Measurements from ENCODE around the gene MVK.

Gene MVK

GRCh38 chr12:109553906-109554500, 19.6 kb upstream of the MVK start:
- TF ChIP-seq CTCF (IDR thresholded peaks at IDR 0.05; ENCODE audit: borderline replicate concordance, insufficient read depth, low read depth, low read length): no peak
- H3K4me3 ChIP-seq (ENCODE audit: low read depth, low read length): no peak overlapping the region

GRCh38 chr12:109554761-109555160, 18.8 kb upstream of the MVK start:
- TF ChIP-seq CTCF (IDR thresholded peaks at IDR 0.05; ENCODE audit: borderline replicate concordance, insufficient read depth, low read depth, low read length): no peak

GRCh38 chr12:109555431-109556315, 17.9 kb upstream of the MVK start:
- H3K4me3 ChIP-seq (ENCODE audit: low read depth, low read length): no peak overlapping the region
- no peak for TF ChIP-seq CTCF (IDR thresholded peaks at IDR 0.05; ENCODE audit: borderline replicate concordance, insufficient read depth, low read depth, low read length)

More at GRCh38 chr12:109554761-109555160, 18.8 kb upstream of the MVK start:
- no peak overlapping the region for H3K4me3 ChIP-seq (ENCODE audit: low read depth, low read length)

- H3K4me3 ChIP-seq (ENCODE audit: low read depth, low read length): no peak overlapping the region
- TF ChIP-seq CTCF (IDR thresholded peaks at IDR 0.05; ENCODE audit: borderline replicate concordance, insufficient read depth, low read depth, low read length): no peak
Observed at GRCh38 chr12:109557200-109557599, 16.4 kb upstream of the MVK start.

GRCh38 chr12:109557805-109558204, 15.8 kb upstream of the MVK start:
- no peak for TF ChIP-seq CTCF (IDR thresholded peaks at IDR 0.05; ENCODE audit: borderline replicate concordance, insufficient read depth, low read depth, low read length)

GRCh38 chr12:109558374-109559199, 15.0 kb upstream of the MVK start:
- no peak overlapping the region for H3K4me3 ChIP-seq (ENCODE audit: low read depth, low read length)
- TF ChIP-seq CTCF (IDR thresholded peaks at IDR 0.05; ENCODE audit: borderline replicate concordance, insufficient read depth, low read depth, low read length): no peak

More at GRCh38 chr12:109557805-109558204, 15.8 kb upstream of the MVK start:
- H3K4me3 ChIP-seq (ENCODE audit: low read depth, low read length): no peak overlapping the region

Data from GM12875 (cell line).